ENCODE results near the gene ASGR1. TPM values are rescaled to one million over a fixed set of nuclear protein-coding genes. Genes with fewer than 3 reads are reported as not detected.
A peak's percentile ranks its signal among the peaks of the same experiment; 100 is the strongest.

The ASGR1 gene
- polyA plus RNA-seq (2013, experiment 1 of 2): 17.1 TPM
- 15.8 TPM for polyA plus RNA-seq (2013, experiment 2 of 2)

DNA sequence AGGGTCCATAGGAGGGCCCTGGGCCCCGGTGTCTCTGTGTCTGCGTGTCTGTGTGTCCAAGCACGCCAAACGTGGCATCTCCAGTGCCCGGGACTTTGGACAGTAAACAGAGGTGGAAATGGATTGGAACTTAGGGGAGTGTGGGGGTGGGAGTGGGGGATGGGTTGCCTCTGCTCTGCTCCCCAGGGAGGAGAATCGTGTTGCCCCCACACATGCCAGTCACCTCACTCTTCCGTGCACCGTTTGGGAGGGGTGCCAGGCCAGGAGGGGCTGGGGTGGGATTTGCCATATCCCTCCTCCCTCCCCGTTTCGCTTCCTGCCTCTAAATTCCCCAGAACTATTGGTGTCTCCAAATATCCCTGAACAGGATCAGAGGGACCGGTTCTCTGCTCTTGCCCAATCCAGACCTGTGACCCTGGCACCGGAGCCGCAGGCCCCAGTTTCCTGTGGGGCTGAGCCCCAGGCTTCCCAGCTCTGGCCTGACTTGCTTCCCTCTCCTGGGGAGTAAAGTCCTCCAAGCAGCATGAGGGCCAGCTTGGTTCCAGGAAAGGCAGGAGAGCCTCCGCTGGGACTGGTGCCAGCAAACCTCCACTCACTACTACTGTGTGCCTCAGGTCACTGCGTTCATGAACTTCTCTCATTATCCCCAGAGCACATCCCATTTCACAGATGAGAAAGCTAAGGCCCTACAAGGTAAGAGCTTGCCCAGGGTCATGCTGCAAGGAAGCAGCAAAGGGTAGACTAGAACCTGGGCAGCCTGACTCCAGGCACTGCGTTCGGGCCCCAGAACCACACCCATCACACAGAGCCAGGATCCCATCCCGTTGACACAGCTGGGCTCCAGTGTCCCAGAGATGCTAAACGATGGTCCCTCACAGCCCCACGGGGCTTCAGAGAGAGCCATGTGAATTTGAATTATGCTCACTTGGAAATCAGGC is at the start of gene ASGR1:
TSS of gene ASGR1 (minus strand) at position 54 of the 938 bp plus-strand sequence. CDS start 807 bp downstream, outside the sequence.
- H3K4me3 ChIP-seq (ENCODE audit: extremely low read depth, insufficient read depth, low read length, poor library complexity, severe bottlenecking): peak within 1 kb of the TSS; percentile 51
- 81 to 83% methylated on average over 16 of the region's 20 CpGs for WGBS, 2 experiments (ENCODE audit: insufficient coverage in 2 of 2)
- no peaks in the 10 kb centered on the region for H3K9me3 ChIP-seq (ENCODE audit: control insufficient read depth, low read length)
- peak within 1 kb of the TSS; percentile 67 for H3K27ac ChIP-seq (ENCODE audit: low read depth, low read length, severe bottlenecking)
- H3K36me3 ChIP-seq (ENCODE audit: control insufficient read depth, insufficient read depth, low read length): no peaks in the 10 kb centered on the region
- peaks cover 4% of the 10 kb centered on the region for H3K4me1 ChIP-seq (ENCODE audit: control insufficient read depth, insufficient read depth, low read length, poor library complexity, severe bottlenecking)

GRCh38 chr17:7228920-7229319 is 49.8 kb upstream of the ASGR1 start:
- Histone ChIP-seq H3K36me3 (ENCODE audit: control insufficient read depth, insufficient read depth, low read length) (peaks cover 77% of the 10 kb centered on the region), H3K9me3 (ENCODE audit: control insufficient read depth, low read length) (no peaks in the 10 kb centered on the region), H3K4me3 (ENCODE audit: extremely low read depth, insufficient read depth, low read length, poor library complexity, severe bottlenecking) (no peak overlapping the region), H3K4me1 (ENCODE audit: control insufficient read depth, insufficient read depth, low read length, poor library complexity, severe bottlenecking) (peaks cover 16% of the 10 kb centered on the region), H3K27ac (ENCODE audit: low read depth, low read length, severe bottlenecking) (no peak overlapping the region)
- 95 to 98% methylated on average over 9 to 14 of the region's 14 CpGs for WGBS, 2 experiments (ENCODE audit: insufficient coverage in 2 of 2)

- peaks cover 16% of the 10 kb centered on the region for H3K4me1 ChIP-seq (ENCODE audit: control insufficient read depth, insufficient read depth, low read length, poor library complexity, severe bottlenecking)
- H3K4me3 ChIP-seq (ENCODE audit: extremely low read depth, insufficient read depth, low read length, poor library complexity, severe bottlenecking): no peak overlapping the region
- 95 to 97% methylated on average over 29 to 30 of the region's 31 CpGs for WGBS, 2 experiments (ENCODE audit: insufficient coverage in 2 of 2)
- no peaks in the 10 kb centered on the region for H3K9me3 ChIP-seq (ENCODE audit: control insufficient read depth, low read length)
- no peak overlapping the region for H3K27ac ChIP-seq (ENCODE audit: low read depth, low read length, severe bottlenecking)
- peaks cover 93% of the 10 kb centered on the region for H3K36me3 ChIP-seq (ENCODE audit: control insufficient read depth, insufficient read depth, low read length)
Measured at GRCh38 chr17:7226721-7227710, 47.8 kb upstream of the ASGR1 start.

DNA sequence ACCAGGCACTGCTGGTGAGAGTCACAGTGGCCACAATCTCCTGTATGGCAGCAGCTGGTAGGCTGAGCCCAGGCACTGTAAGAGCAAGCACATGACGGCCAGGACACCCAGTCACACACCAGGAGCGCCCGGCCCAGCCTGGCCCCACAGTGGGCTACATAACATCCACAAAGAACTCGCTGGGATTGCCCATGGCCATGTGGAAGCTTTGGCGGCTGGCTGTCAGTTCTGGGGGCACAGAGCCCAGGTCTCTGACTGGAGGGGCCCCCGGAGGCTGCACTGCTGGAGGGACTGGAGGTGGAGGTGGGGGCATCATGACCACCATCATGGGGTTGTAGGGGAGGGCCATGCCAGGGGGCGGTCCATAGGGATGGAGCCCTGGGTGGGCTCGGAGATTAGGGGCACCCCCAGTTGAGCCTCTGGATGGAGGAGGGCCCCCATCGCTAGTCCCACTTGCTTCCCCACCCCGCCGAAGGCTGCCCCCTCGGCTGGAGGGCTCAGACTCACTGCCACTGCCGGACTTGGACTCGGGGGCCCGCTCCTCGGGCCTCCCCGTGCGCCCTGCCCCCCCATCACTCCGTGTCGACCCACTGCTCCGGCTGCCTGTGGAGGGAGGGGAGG is 46.7 kb upstream of the ASGR1 start:
- no peak overlapping the region for H3K4me3 ChIP-seq (ENCODE audit: extremely low read depth, insufficient read depth, low read length, poor library complexity, severe bottlenecking)
- peaks cover 98% of the 10 kb centered on the region for H3K36me3 ChIP-seq (ENCODE audit: control insufficient read depth, insufficient read depth, low read length)
- 96% methylated on average over 11 to 18 of the region's 21 CpGs for WGBS, 2 experiments (ENCODE audit: insufficient coverage in 2 of 2)
- H3K4me1 ChIP-seq (ENCODE audit: control insufficient read depth, insufficient read depth, low read length, poor library complexity, severe bottlenecking): peaks cover 18% of the 10 kb centered on the region
- no peak overlapping the region for H3K27ac ChIP-seq (ENCODE audit: low read depth, low read length, severe bottlenecking)
- H3K9me3 ChIP-seq (ENCODE audit: control insufficient read depth, low read length): no peaks in the 10 kb centered on the region

DNA sequence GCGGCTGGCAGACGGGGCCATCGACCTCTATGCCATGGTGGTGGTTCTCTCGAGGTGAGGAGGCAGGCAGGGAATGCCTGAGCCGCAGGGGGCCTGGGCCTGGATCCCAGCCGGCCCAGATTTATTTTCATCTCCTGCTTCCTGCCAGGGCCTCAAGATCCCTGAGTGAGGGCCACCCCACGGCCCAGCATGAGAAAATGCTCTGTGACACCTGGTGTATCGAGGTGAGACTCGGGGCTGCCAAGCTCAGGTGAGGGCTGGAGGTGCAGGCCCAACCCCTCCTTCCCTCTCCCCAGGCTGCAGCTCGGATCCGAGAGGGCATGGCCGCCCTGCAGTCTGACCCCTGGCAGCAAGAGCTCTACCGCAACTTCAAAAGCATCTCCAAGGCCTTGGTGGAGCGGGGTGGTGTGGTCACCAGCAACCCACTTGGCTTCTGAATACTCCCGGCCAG is 45.5 kb upstream of the ASGR1 start:
- no peak overlapping the region for H3K4me3 ChIP-seq (ENCODE audit: extremely low read depth, insufficient read depth, low read length, poor library complexity, severe bottlenecking)
- no peak overlapping the region for H3K27ac ChIP-seq (ENCODE audit: low read depth, low read length, severe bottlenecking)
- WGBS, 2 experiments (ENCODE audit: insufficient coverage in 2 of 2): 81 to 85% methylated on average over 13 to 14 of the region's 15 CpGs
- peaks cover 22% of the 10 kb centered on the region for H3K4me1 ChIP-seq (ENCODE audit: control insufficient read depth, insufficient read depth, low read length, poor library complexity, severe bottlenecking)
- H3K36me3 ChIP-seq (ENCODE audit: control insufficient read depth, insufficient read depth, low read length): peaks cover 86% of the 10 kb centered on the region
- H3K9me3 ChIP-seq (ENCODE audit: control insufficient read depth, low read length): no peaks in the 10 kb centered on the region

DNA sequence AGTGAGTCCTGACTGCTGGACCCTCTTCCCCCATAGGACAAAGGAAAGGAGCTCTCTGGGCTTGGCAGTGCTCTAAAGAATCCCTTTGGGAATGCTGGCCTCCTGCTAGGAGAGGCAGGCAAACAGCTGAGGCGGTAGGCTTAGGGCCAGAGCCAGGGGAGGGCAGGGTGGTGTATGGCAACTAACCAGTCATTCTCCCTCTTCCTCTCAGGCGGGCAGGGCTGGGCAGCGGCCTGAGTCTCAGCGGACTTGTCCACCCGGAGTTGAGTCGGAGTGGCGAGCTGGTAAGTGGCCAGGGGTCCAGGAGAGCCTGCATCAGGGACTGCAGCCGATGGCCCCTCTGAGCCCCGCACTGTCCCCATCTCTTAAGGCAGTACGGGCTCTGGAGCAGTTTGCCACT is 44.9 kb upstream of the ASGR1 start:
- no peaks in the 10 kb centered on the region for H3K9me3 ChIP-seq (ENCODE audit: control insufficient read depth, low read length)
- peaks cover 81% of the 10 kb centered on the region for H3K36me3 ChIP-seq (ENCODE audit: control insufficient read depth, insufficient read depth, low read length)
- WGBS, 2 experiments (ENCODE audit: insufficient coverage in 2 of 2): 96% methylated on average over 4 to 10 of the region's 10 CpGs
- peaks cover 22% of the 10 kb centered on the region for H3K4me1 ChIP-seq (ENCODE audit: control insufficient read depth, insufficient read depth, low read length, poor library complexity, severe bottlenecking)
- no peak overlapping the region for H3K4me3 ChIP-seq (ENCODE audit: extremely low read depth, insufficient read depth, low read length, poor library complexity, severe bottlenecking)
- peak overlapping the region; percentile 29 for H3K27ac ChIP-seq (ENCODE audit: low read depth, low read length, severe bottlenecking)

DNA sequence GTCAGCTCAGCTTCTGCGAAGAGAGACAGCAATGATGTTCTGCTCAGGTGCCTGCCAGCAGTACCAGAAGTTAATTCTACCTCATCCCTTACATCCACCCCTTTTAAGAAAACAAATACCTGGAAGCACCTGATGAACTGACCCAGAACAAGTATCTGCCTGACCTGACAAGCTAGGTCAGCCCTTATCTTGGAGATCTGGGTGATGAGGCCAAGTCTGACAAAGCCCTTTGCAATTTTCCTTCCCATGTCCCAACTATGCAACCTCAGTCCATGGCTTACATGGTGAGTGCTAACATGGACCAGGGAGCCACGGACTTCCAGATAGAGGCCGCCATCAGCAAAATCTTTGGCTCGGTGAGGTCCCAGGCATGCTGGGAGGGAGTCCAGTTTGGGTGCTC is 44.2 kb upstream of the ASGR1 start:
- no peak overlapping the region for H3K4me3 ChIP-seq (ENCODE audit: extremely low read depth, insufficient read depth, low read length, poor library complexity, severe bottlenecking)
- H3K36me3 ChIP-seq (ENCODE audit: control insufficient read depth, insufficient read depth, low read length): peaks cover 73% of the 10 kb centered on the region
- H3K27ac ChIP-seq (ENCODE audit: low read depth, low read length, severe bottlenecking): no peak overlapping the region
- no peaks in the 10 kb centered on the region for H3K9me3 ChIP-seq (ENCODE audit: control insufficient read depth, low read length)
- WGBS, 2 experiments (ENCODE audit: insufficient coverage in 2 of 2): 94 to 100% methylated on average over 3 of the region's 4 CpGs
- peaks cover 30% of the 10 kb centered on the region for H3K4me1 ChIP-seq (ENCODE audit: control insufficient read depth, insufficient read depth, low read length, poor library complexity, severe bottlenecking)

- peaks cover 69% of the 10 kb centered on the region for H3K36me3 ChIP-seq (ENCODE audit: control insufficient read depth, insufficient read depth, low read length)
Measured at GRCh38 chr17:7222972-7223292, 43.8 kb upstream of the ASGR1 start.

DNA sequence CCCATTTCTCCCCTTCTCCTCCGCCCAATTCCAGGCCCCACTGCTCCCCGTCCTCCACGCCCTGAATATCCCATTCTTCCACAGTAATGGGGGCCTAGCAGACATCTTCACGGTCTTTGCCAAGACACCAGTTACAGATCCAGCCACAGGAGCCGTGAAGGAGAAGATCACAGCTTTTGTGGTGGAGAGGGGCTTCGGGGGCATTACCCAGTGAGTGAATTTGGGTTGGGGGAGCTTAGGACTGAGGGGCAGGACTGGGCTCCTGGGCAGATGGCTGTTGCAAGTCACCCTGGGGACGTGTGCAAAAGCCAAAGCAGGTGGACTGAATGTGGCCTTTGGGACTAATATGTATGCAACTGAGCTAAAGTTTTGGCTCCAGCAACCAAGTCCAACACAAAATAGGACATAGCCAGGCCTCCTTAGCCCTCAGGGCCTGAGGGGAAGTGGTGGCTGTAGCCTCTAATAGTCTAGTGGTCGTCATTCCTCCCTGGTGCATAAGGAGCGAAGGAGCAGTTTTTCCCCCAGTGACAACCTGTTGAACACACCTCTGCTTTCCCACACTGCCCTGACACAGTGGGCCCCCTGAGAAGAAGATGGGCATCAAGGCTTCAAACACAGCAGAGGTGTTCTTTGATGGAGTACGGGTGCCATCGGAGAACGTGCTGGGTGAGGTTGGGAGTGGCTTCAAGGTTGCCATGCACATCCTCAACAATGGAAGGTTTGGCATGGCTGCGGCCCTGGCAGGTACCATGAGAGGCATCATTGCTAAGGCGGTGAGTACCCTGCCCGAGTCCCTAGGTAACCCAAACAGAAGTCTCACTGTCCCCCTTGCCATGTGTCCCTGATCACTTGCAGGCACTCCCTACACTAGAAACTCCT is 43.2 kb upstream of the ASGR1 start:
- Histone ChIP-seq H3K36me3 (ENCODE audit: control insufficient read depth, insufficient read depth, low read length) (peaks cover 63% of the 10 kb centered on the region), H3K9me3 (ENCODE audit: control insufficient read depth, low read length) (no peaks in the 10 kb centered on the region), H3K27ac (ENCODE audit: low read depth, low read length, severe bottlenecking) (no peak overlapping the region), H3K4me3 (ENCODE audit: extremely low read depth, insufficient read depth, low read length, poor library complexity, severe bottlenecking) (no peak overlapping the region), H3K4me1 (ENCODE audit: control insufficient read depth, insufficient read depth, low read length, poor library complexity, severe bottlenecking) (peaks cover 38% of the 10 kb centered on the region)
- 93 to 96% methylated on average over 13 to 14 of the region's 15 CpGs for WGBS, 2 experiments (ENCODE audit: insufficient coverage in 2 of 2)

More at GRCh38 chr17:7222972-7223292, 43.8 kb upstream of the ASGR1 start:
- Histone ChIP-seq H3K4me3 (ENCODE audit: extremely low read depth, insufficient read depth, low read length, poor library complexity, severe bottlenecking) (no peak overlapping the region), H3K9me3 (ENCODE audit: control insufficient read depth, low read length) (no peaks in the 10 kb centered on the region), H3K27ac (ENCODE audit: low read depth, low read length, severe bottlenecking) (no peak overlapping the region), H3K4me1 (ENCODE audit: control insufficient read depth, insufficient read depth, low read length, poor library complexity, severe bottlenecking) (peaks cover 34% of the 10 kb centered on the region)
- WGBS, 2 experiments (ENCODE audit: insufficient coverage in 2 of 2): 98 to 100% methylated on average over 6 to 7 of the region's 7 CpGs
